ENCODE measurements around the gene CXCL16.

- TF ChIP-seq CTCF (IDR thresholded peaks at IDR 0.05) (no peak), EP300 (IDR thresholded peaks at IDR 0.05) (no peak), POLR2AphosphoS5 (IDR thresholded peaks at IDR 0.05) (no peak)
These were observed 49.3 kb upstream of the CXCL16 start, which contains the start of gene GLTPD2 for GRCh38 chr17:4788807-4789700.
